ENCODE measurements around the gene LRRC51.
A peak's percentile ranks its signal among the peaks of the same experiment; 100 is the strongest.

Gene LRRC51

GRCh38 chr11:72100009-72100408 lies 19.4 kb downstream of the LRRC51 start:
- DNase-seq (ENCODE audit: low read depth): no peak
- no peak overlapping the region for H3K4me3 ChIP-seq (ENCODE audit: low read length)
- TF ChIP-seq, protein P1, sequence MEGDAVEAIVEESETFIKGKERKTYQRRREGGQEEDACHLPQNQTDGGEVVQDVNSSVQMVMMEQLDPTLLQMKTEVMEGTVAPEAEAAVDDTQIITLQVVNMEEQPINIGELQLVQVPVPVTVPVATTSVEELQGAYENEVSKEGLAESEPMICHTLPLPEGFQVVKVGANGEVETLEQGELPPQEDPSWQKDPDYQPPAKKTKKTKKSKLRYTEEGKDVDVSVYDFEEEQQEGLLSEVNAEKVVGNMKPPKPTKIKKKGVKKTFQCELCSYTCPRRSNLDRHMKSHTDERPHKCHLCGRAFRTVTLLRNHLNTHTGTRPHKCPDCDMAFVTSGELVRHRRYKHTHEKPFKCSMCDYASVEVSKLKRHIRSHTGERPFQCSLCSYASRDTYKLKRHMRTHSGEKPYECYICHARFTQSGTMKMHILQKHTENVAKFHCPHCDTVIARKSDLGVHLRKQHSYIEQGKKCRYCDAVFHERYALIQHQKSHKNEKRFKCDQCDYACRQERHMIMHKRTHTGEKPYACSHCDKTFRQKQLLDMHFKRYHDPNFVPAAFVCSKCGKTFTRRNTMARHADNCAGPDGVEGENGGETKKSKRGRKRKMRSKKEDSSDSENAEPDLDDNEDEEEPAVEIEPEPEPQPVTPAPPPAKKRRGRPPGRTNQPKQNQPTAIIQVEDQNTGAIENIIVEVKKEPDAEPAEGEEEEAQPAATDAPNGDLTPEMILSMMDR (conservative IDR thresholded peaks at IDR 0.05; ENCODE audit: low read depth, low read length): no peak

- DNase-seq (ENCODE audit: low read depth): no peak
These were observed 19.8 kb downstream of the LRRC51 start for GRCh38 chr11:72100462-72100861.

GRCh38 chr11:72102162-72102561 lies 21.5 kb downstream of the LRRC51 start:
- TF ChIP-seq, protein P1 (conservative IDR thresholded peaks at IDR 0.05; ENCODE audit: low read depth, low read length): no peak
- no peak for DNase-seq (ENCODE audit: low read depth)
- H3K4me3 ChIP-seq (ENCODE audit: low read length): peak overlapping the region; percentile 69

More at GRCh38 chr11:72100462-72100861, 19.8 kb downstream of the LRRC51 start:
- TF ChIP-seq, protein P1 (conservative IDR thresholded peaks at IDR 0.05; ENCODE audit: low read depth, low read length): no peak
- no peak overlapping the region for H3K4me3 ChIP-seq (ENCODE audit: low read length)

DNA sequence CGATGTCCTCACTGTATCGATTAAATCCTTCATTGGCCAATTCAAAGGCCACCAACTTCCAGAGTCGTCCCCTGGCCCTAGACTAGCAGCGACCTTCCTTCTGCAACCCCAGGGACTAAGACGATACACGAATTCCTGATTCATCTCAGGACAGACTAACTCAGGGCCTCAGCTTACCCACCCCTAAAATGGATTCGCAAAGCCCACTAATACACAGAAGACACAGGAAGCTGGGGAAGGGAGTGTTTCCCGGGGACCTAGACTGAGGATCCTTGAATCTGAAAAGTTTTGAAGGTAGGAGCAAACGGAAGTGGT lies 21.9 kb downstream of the LRRC51 start:
- DNase-seq (ENCODE audit: low read depth): no peak
- H3K4me3 ChIP-seq (ENCODE audit: low read length): peak overlapping the region; percentile 69
- TF ChIP-seq, protein P1 (conservative IDR thresholded peaks at IDR 0.05; ENCODE audit: low read depth, low read length): no peak

DNA sequence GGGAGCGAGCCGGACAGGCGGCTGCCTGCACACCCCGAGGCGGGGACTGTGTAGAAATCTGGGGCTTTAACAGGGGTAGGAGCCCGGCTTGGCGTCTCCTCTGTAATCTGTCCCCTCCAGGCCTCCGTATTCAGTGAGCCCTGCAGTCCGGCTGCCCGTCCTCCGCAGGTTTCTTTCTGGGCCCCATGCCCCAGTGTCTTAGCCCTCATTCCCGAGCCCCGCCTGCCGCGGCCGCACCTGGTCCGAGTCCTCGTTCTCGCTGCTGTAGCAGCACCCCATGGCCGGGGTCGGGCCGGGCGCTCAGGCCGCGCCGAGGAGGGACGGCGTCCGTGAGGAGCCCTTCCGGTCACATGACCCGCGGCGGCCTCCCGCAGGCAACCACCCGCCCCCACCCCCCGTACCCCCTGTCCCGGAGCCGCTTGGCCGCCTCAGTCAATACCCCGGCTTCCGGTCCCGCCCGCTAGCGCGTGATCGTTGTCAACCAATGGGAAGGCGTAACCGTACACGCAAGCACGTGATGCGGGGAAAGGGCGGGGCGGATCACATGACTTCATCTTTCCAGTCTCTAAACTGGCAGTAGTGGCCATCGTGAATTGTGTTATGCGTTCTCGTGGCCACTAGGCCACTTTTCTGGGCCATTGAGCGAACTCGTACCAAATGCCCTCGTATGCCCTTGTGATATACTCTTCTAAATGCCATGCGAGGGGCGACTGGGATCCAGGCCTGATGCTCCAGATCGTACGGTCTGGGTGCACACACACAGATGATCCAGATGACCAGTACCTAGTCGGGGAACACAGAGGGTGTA lies 22.5 kb downstream of the LRRC51 start, which contains the start of gene LAMTOR1:
TSS of gene LAMTOR1 (minus strand) at position 352 of the 808 bp plus-strand sequence. CDS start at position 279, 73 bp downstream.
- TF ChIP-seq, protein P1 (conservative IDR thresholded peaks at IDR 0.05; ENCODE audit: low read depth, low read length): peak; percentile 38
- peak; percentile 97 for DNase-seq (ENCODE audit: low read depth)

GRCh38 chr11:72103754-72104167 lies 23.1 kb downstream of the LRRC51 start:
- TF ChIP-seq, protein P1 (conservative IDR thresholded peaks at IDR 0.05; ENCODE audit: low read depth, low read length): no peak
- H3K4me3 ChIP-seq (ENCODE audit: low read length): peak overlapping the region; percentile 2
- no peak for DNase-seq (ENCODE audit: low read depth)

More for the DNA sequence above, 22.5 kb downstream of the LRRC51 start, which contains the start of gene LAMTOR1:
- H3K4me3 ChIP-seq (ENCODE audit: low read length): peak within 1 kb of the TSS; percentile 69

DNA sequence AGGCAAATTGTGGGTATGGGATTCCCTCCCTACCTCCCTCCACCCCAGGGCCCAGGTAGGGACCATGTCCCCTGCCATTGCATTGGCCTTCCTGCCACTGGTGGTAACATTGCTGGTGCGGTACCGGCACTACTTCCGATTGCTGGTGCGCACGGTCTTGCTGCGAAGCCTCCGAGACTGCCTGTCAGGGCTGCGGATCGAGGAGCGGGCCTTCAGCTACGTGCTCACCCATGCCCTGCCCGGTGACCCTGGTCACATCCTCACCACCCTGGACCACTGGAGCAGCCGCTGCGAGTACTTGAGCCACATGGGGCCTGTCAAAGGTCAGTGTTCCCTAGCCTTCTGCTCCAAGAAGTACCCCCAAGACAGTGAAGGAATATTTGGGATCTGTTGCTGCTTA lies 25.2 kb downstream of the LRRC51 start, which contains the start of gene TOMT:
TSS of gene TOMT (plus strand) at position 37 of the 400 bp plus-strand sequence. CDS start at position 65, 28 bp downstream.
- no peak within 1 kb of the TSS for H3K4me3 ChIP-seq (ENCODE audit: low read length)
- DNase-seq (ENCODE audit: low read depth): no peak
- TF ChIP-seq, protein P1 (conservative IDR thresholded peaks at IDR 0.05; ENCODE audit: low read depth, low read length): no peak

Measured in retinal pigment epithelial cell (primary cell).